ENCODE data around the gene DAB2IP. TPM values are rescaled to one million over a fixed set of nuclear protein-coding genes. Genes with fewer than 3 reads are reported as not detected.

Gene DAB2IP
- polyA plus RNA-seq, 1 donor from 2014 or later, result 17.3 TPM

DNA sequence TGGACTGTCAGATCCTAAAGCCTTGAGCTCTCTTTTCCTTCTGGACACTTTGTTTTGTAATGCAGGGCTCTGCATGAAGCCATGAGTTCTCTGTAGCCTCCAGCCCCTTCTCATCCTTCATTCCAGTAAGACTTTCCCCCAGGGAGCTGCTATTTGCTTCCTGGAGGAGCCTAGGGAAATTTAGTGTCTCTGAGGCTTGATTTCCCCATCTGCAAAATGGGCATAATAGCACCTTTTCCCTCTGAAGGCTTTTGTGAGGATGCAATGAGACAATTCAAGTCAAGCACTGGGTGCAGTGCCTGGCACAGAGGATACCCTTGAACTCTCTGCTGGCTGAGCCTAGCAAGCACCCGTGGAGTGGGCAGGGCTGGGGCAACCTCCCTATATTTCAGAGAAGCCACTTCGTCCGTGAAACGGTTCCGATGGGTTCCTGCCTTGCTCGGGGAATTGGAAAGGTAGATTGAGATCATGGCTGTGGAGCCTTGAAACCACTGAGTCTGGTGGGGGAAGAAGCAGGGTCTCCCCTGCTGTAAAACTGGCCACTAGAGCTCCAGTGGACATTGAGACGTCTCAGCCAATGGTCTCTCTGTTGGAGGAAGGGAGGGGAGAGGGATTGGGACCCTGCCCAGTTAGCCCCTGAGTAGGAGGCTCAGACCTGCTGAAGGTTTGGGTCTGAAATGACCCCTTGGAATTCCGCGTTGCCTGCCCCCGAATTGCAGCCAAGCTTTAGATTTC is 14.3 kb upstream of the DAB2IP start:
- no peak overlapping the region for H3K4me2 ChIP-seq (ENCODE audit: low read length)
- no peaks in the 10 kb centered on the region for H3K79me2 ChIP-seq (replicated peaks; ENCODE audit: insufficient read depth, low read length)
- no peaks in the 10 kb centered on the region for H4K20me1 ChIP-seq (ENCODE audit: insufficient read depth)
- no peaks in the 10 kb centered on the region for H3K36me3 ChIP-seq (ENCODE audit: insufficient read depth, low read length)
- TF ChIP-seq SMC3 (conservative IDR thresholded peaks at IDR 0.05; ENCODE audit: poor library complexity), result no peak
- no peaks in the 10 kb centered on the region for H3F3A ChIP-seq (ENCODE audit: insufficient read depth, low read length, poor library complexity, severe bottlenecking)
- H3K9ac ChIP-seq (ENCODE audit: low read length), result no peak overlapping the region
- no peak overlapping the region for H3K4me3 ChIP-seq (ENCODE audit: low read length)
- H3K27me3 ChIP-seq (ENCODE audit: insufficient read depth, low read depth, low read length), result no peaks in the 10 kb centered on the region
- no peaks in the 10 kb centered on the region for H3K9me2 ChIP-seq (ENCODE audit: insufficient read depth, low read length)
- H2AFZ ChIP-seq (ENCODE audit: low read depth, low read length), result no peak overlapping the region
- no peaks in the 10 kb centered on the region for H3K9me3 ChIP-seq (ENCODE audit: low read length)
- H3K27ac ChIP-seq (ENCODE audit: low read length), result no peak overlapping the region

DNA sequence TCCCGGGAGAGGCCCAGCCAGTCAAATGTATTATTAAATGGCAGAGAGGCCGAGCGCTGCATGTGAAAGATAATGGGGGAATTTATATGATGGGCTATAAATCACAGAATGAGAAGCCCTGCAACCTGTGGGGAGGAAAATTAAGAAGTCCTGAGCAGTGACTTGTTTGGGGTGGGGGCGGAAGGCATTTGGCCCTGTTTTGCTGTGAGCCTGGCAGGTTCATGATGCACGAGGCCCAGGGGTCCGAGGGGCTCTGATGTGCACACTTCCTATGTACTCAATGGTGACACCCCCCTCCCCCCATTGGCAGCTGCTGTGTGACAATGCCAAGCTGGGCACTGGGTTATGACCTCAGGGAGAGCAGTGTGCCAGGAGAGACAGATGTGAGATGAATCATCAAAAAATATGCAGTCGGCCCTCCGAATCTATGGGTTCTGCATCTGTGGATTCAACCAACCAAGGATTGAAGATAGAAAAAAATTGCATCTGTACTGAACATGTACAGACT is 13.7 kb upstream of the DAB2IP start:
- Histone ChIP-seq H3K9ac (ENCODE audit: low read length) (no peak overlapping the region), H3K4me2 (ENCODE audit: low read length) (no peak overlapping the region), H4K20me1 (ENCODE audit: insufficient read depth) (no peaks in the 10 kb centered on the region)

DNA sequence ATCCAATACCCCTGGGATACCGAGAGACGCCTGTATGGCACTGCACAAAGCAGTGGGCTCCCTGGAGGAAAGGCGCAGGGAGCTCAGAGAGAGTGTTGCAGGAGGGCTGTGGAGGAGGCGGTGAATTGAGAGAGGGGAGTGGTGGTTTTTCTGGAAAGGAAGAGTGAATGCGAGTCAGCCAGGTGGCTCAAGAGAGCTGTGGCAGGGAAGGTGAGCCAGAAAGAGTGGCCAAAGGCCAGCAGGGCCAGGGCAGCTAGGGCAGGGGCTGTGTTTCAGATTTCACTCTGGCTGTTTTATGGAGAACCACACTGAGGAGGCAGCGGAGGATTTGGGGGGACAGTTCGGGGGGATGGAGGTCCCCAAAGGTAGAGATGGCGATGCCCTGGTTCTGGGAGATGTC is 13.0 kb upstream of the DAB2IP start:
- no peak for TF ChIP-seq SMC3 (conservative IDR thresholded peaks at IDR 0.05; ENCODE audit: poor library complexity)
- no peak for TF ChIP-seq RAD21 (conservative IDR thresholded peaks at IDR 0.05)
- no peak for TF ChIP-seq POLR2AphosphoS5 (IDR thresholded peaks at IDR 0.05)
- no peak for TF ChIP-seq EZH2 (IDR thresholded peaks at IDR 0.05; ENCODE audit: borderline replicate concordance, insufficient read depth, low read length, poor library complexity, severe bottlenecking)
- TF ChIP-seq REST (IDR thresholded peaks at IDR 0.05; ENCODE audit: borderline replicate concordance), result no peak
- TF ChIP-seq MXI1 (conservative IDR thresholded peaks at IDR 0.05; ENCODE audit: poor library complexity, severe bottlenecking), result no peak
- TF ChIP-seq TAF1 (IDR thresholded peaks at IDR 0.05; ENCODE audit: low read depth), result no peak
- Histone ChIP-seq H3K4me2 (ENCODE audit: low read length) (no peak overlapping the region), H3K79me2 (replicated peaks; ENCODE audit: insufficient read depth, low read length) (no peaks in the 10 kb centered on the region), H4K20me1 (ENCODE audit: insufficient read depth) (no peaks in the 10 kb centered on the region), H3K27me3 (ENCODE audit: insufficient read depth, low read depth, low read length) (no peaks in the 10 kb centered on the region), H2AFZ (ENCODE audit: low read depth, low read length) (no peak overlapping the region), H3K4me3 (ENCODE audit: low read length) (no peak overlapping the region), H3K27ac (ENCODE audit: low read length) (no peak overlapping the region), H3K36me3 (ENCODE audit: insufficient read depth, low read length) (no peaks in the 10 kb centered on the region), H3F3A (ENCODE audit: insufficient read depth, low read length, poor library complexity, severe bottlenecking) (no peaks in the 10 kb centered on the region), H3K9me2 (ENCODE audit: insufficient read depth, low read length) (no peaks in the 10 kb centered on the region), H3K9ac (ENCODE audit: low read length) (no peak overlapping the region), H3K9me3 (ENCODE audit: low read length) (no peaks in the 10 kb centered on the region)

More for the DNA sequence above, 13.7 kb upstream of the DAB2IP start:
- Histone ChIP-seq H3K9me2 (ENCODE audit: insufficient read depth, low read length) (no peaks in the 10 kb centered on the region), H3F3A (ENCODE audit: insufficient read depth, low read length, poor library complexity, severe bottlenecking) (no peaks in the 10 kb centered on the region), H3K79me2 (replicated peaks; ENCODE audit: insufficient read depth, low read length) (no peaks in the 10 kb centered on the region), H2AFZ (ENCODE audit: low read depth, low read length) (no peak overlapping the region), H3K27me3 (ENCODE audit: insufficient read depth, low read depth, low read length) (no peaks in the 10 kb centered on the region), H3K27ac (ENCODE audit: low read length) (no peak overlapping the region), H3K9me3 (ENCODE audit: low read length) (no peaks in the 10 kb centered on the region), H3K36me3 (ENCODE audit: insufficient read depth, low read length) (no peaks in the 10 kb centered on the region), H3K4me3 (ENCODE audit: low read length) (no peak overlapping the region)
- no peak for TF ChIP-seq MXI1 (conservative IDR thresholded peaks at IDR 0.05; ENCODE audit: poor library complexity, severe bottlenecking)
- no peak for TF ChIP-seq POLR2AphosphoS5 (IDR thresholded peaks at IDR 0.05)
- no peak for TF ChIP-seq EP300 (conservative IDR thresholded peaks at IDR 0.05; ENCODE audit: poor library complexity, severe bottlenecking)
- no peak for TF ChIP-seq EZH2 (IDR thresholded peaks at IDR 0.05; ENCODE audit: borderline replicate concordance, insufficient read depth, low read length, poor library complexity, severe bottlenecking)
- TF ChIP-seq REST (IDR thresholded peaks at IDR 0.05; ENCODE audit: borderline replicate concordance), result no peak
- no peak for TF ChIP-seq RAD21 (conservative IDR thresholded peaks at IDR 0.05)
- no peak for TF ChIP-seq TAF1 (IDR thresholded peaks at IDR 0.05; ENCODE audit: low read depth)

Data from neural cell (in vitro differentiated cells).